K562 (cell line): ENCODE data around the gene SPTLC2. TPM values are rescaled to one million over a fixed set of nuclear protein-coding genes. Genes with fewer than 3 reads are reported as not detected.
A peak's percentile ranks its signal among the peaks of the same experiment; 100 is the strongest.
"Not testable (repeated sequence)": the region's sequence is repeated elsewhere in the genome, so short reads cannot be mapped to it uniquely, and the experiment has no call there.

ENCODE experiments used
- ATAC-seq: fragments of 200-7000 bp; cut with Tn5 transposase; 3 replicates; pipeline ENCODE4 v1.9.1; 2020; ENCODE audit warnings: moderate library complexity
- BruUV-seq: library from RNA; stranded (reverse); fragments of 400-500 nt; replicated peaks from 2 replicates; lab custom pipeline; 2021; lab: Mats Ljungman, UMichigan
- CTCF ChIA-PET: fragments of 300-600 bp; formaldehyde crosslinking; extraction: SDS; loops from one replicate; lab custom pipeline; 2021; ENCODE audit warnings: low intra/inter-chr PET ratio; lab: Yijun Ruan, JAX
- POLR2A ChIA-PET: fragments of 300-600, 350-650 bp; sonication (Branson Sonifier 250); formaldehyde crosslinking; extraction: SDS; loops from one replicate; lab custom pipeline; 2021; ENCODE audit warnings: antibody characterized with exemption, inconsistent platforms; lab: Yijun Ruan, JAX
- DNase-seq, 4 experiments: peaks; one replicate each; pipeline versions ENCODE4 v3.0.0 to v3.0.0-alpha.2; 2011 to 2018; ENCODE audit warnings: low spot score in 3 of 4, mixed read lengths in 3 of 4; ENCODE audit errors: extremely low read depth in 1 of 4
- FAIRE-seq: peaks from 2 replicates; lab custom pipeline; 2011; peaks lifted over from hg19 to GRCh38; lab: Jason Lieb, UNC
- H2AFZ ChIP-seq: 2 replicates; pipeline ENCODE4 v1.6.0; 2011; ENCODE audit warnings: low read depth, low read length, control low read depth, inconsistent platforms
- H3K27ac ChIP-seq: fragments of 200-600 bp; 3 replicates; pipeline ENCODE4 v1.8.0; 2011; ENCODE audit warnings: low read depth, mild to moderate bottlenecking, control low read depth, inconsistent platforms, low read length, moderate library complexity, mixed read lengths; ENCODE audit errors: extremely low read depth
- H3K27me3 ChIP-seq, 2 experiments: fragments of 300-600 bp in 1 of 2; 2 replicates in 1 of 2; 3 replicates in 1 of 2; pipeline versions ENCODE4 v1.6.0 to v1.8.0; 2011; ENCODE audit warnings: inconsistent platforms in 2 of 2, low read length in 2 of 2, mild to moderate bottlenecking in 1 of 2, mixed read lengths in 1 of 2, moderate library complexity in 1 of 2; ENCODE audit not compliant: control insufficient read depth in 2 of 2, insufficient read depth in 2 of 2
- H3K36me3 ChIP-seq: fragments of 300-600 bp; 3 replicates; pipeline ENCODE4 v1.8.0; 2011; ENCODE audit warnings: mild to moderate bottlenecking, low read length, inconsistent platforms; ENCODE audit not compliant: control insufficient read depth, insufficient read depth
- H3K4me1 ChIP-seq, 2 experiments: fragments of 200-600 bp in 1 of 2; replicated peaks in 1 of 2; 2 replicates in 1 of 2; 3 replicates in 1 of 2; pipeline versions ENCODE4 v1.5.1 to v1.8.0; 2011; ENCODE audit warnings: inconsistent platforms in 2 of 2, low read length in 2 of 2, mild to moderate bottlenecking in 1 of 2, mixed read lengths in 1 of 2, moderate library complexity in 1 of 2; ENCODE audit not compliant: control insufficient read depth in 2 of 2, insufficient read depth in 2 of 2
- H3K4me2 ChIP-seq: 2 replicates; pipeline ENCODE4 v1.6.1; 2011; ENCODE audit warnings: low read length, control low read depth, inconsistent platforms, mixed read lengths; ENCODE audit not compliant: insufficient read depth
- H3K4me3 ChIP-seq: fragments of 200-600 bp; sonication (generic), shearing (Covaris generic); 2 replicates; pipeline ENCODE4 v1.5.1; 2016; ENCODE audit warnings: control low read depth, inconsistent platforms
- H3K79me2 ChIP-seq: fragments of 200-600 bp; 3 replicates; pipeline ENCODE4 v1.8.0; 2011; ENCODE audit warnings: low read length, inconsistent platforms; ENCODE audit not compliant: control insufficient read depth, insufficient read depth
- H3K9ac ChIP-seq, 2 experiments: 2 replicates each; pipeline versions ENCODE4 v1.6.0 to v1.6.1; 2011; ENCODE audit warnings: low read depth in 2 of 2, low read length in 2 of 2, control low read depth in 1 of 2, inconsistent platforms in 1 of 2, mild to moderate bottlenecking in 1 of 2, mixed read lengths in 1 of 2; ENCODE audit not compliant: insufficient read depth in 1 of 2
- H3K9me1 ChIP-seq: one replicate; pipeline ENCODE4 v1.6.0; 2011; ENCODE audit warnings: inconsistent platforms, mild to moderate bottlenecking, low read length, moderate library complexity; ENCODE audit not compliant: control insufficient read depth, insufficient read depth
- H3K9me3 ChIP-seq: replicated peaks from 2 replicates; pipeline ENCODE4 v1.5.1; 2011; ENCODE audit warnings: low read depth, low read length, inconsistent platforms; ENCODE audit not compliant: control insufficient read depth, insufficient read depth
- H4K20me1 ChIP-seq: replicated peaks from 2 replicates; pipeline ENCODE4 v1.6.1; 2011; ENCODE audit warnings: low read length, inconsistent platforms, mixed read lengths; ENCODE audit not compliant: control insufficient read depth, insufficient read depth
- WGBS: fragments of 100-300 bp; shearing (Covaris generic); methylation state at CpG from one replicate; pipeline ENCODE4 v1.1.6; 2016; ENCODE audit warnings: low coverage, mixed read lengths; ENCODE audit not compliant: insufficient coverage; ENCODE audit errors: missing lambda C conversion rate; 5-methylcytosine and 5-hydroxymethylcytosine counted together
- in situ Hi-C: fragments of 300-500 bp; cut with MboI; formaldehyde crosslinking; loops from 4 replicates; pipeline ENCODE4 v1.15.0; 2018; ENCODE audit warnings: inconsistent platforms, mixed read lengths
- intact Hi-C: fragments of 100-400 bp; cut with micrococcal nuclease; formaldehyde crosslinking; loops from 2 replicates; pipeline ENCODE4 v1.14.2; 2022
- polyA plus RNA-seq, 8 experiments: library from polyadenylated mRNA; depleted of rRNA in 4 of 8; stranded (reverse) in 5 of 8; unstranded in 3 of 8; fragments of >200 nt; fragmentation: Nextera tagmentation in 2 of 8; fragmentation: Illumina TruSeq in 1 of 8; extraction: Ambion mirVana in 2 of 8; extraction: Trizol in 1 of 8; gene quantifications; 2 replicates each; pipeline versions ENCODE4 v1.2.1 to v1.2.3, GENCODE V29; 2011 to 2014; ENCODE audit warnings: inconsistent platforms in 1 of 8, missing spikeins in 1 of 8
- total RNA-seq, 7 experiments: library from RNA; depleted of rRNA in 6 of 7; stranded (reverse); fragments of >200 nt in 6 of 7; fragmentation: Illumina TruSeq in 2 of 7; extraction: Trizol in 2 of 7; gene quantifications; 2 replicates each; pipeline versions ENCODE4 v1.2.1 to v1.2.3, GENCODE V29; 2011 to 2021; ENCODE audit warnings: low replicate concordance in 1 of 7
- TF ChIP-seq, protein P1 (sequence below): fragments of 450-650 bp; IDR thresholded peaks from 2 replicates; pipeline ENCODE4 v1.6.1; 2017; ENCODE audit warnings: antibody characterized with exemption, mild to moderate bottlenecking

Gene SPTLC2
- total and polyA plus RNA-seq, 9 of the 15 experiments (the other 6 are each of a cell fraction or from before 2014, with no cell fraction given), result 4.5 to 30.4 (median 14.0) TPM

DNA sequence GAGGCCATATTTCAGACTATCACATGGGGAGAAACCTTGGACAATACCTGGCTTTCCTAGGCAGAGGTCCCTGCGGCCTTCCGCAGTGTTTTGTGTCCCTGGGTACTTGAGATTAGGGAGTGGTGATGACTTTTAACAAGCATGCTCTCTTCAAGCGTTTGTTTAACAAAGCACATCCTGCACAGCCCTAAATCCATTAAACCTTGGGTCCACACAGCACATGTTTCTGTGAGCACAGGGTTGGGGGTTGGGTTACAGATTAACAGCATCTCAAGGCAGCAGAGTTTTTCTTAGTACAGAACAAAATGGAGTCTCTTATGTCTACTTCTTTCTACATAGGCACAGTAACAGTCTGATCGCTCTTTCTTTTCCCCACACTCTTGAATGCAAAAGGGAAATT lies 19.4 kb upstream of the SPTLC2 start:
- H3K27ac ChIP-seq, H3K4me2 ChIP-seq, ATAC-seq, H3K27me3 ChIP-seq, H4K20me1 ChIP-seq, CTCF ChIA-PET, H3K9me3 ChIP-seq, H3K36me3 ChIP-seq, H3K9ac ChIP-seq, intact Hi-C loops, in situ Hi-C loops, H3K4me3 ChIP-seq, BruUV-seq, H2AFZ ChIP-seq, H3K4me1 ChIP-seq, H3K9me1 ChIP-seq, POLR2A ChIA-PET, FAIRE-seq, H3K79me2 ChIP-seq, DNase-seq: not testable (repeated sequence)
- 66% methylated on average over 2 of the region's 4 CpGs for WGBS
- TF ChIP-seq, protein P1, sequence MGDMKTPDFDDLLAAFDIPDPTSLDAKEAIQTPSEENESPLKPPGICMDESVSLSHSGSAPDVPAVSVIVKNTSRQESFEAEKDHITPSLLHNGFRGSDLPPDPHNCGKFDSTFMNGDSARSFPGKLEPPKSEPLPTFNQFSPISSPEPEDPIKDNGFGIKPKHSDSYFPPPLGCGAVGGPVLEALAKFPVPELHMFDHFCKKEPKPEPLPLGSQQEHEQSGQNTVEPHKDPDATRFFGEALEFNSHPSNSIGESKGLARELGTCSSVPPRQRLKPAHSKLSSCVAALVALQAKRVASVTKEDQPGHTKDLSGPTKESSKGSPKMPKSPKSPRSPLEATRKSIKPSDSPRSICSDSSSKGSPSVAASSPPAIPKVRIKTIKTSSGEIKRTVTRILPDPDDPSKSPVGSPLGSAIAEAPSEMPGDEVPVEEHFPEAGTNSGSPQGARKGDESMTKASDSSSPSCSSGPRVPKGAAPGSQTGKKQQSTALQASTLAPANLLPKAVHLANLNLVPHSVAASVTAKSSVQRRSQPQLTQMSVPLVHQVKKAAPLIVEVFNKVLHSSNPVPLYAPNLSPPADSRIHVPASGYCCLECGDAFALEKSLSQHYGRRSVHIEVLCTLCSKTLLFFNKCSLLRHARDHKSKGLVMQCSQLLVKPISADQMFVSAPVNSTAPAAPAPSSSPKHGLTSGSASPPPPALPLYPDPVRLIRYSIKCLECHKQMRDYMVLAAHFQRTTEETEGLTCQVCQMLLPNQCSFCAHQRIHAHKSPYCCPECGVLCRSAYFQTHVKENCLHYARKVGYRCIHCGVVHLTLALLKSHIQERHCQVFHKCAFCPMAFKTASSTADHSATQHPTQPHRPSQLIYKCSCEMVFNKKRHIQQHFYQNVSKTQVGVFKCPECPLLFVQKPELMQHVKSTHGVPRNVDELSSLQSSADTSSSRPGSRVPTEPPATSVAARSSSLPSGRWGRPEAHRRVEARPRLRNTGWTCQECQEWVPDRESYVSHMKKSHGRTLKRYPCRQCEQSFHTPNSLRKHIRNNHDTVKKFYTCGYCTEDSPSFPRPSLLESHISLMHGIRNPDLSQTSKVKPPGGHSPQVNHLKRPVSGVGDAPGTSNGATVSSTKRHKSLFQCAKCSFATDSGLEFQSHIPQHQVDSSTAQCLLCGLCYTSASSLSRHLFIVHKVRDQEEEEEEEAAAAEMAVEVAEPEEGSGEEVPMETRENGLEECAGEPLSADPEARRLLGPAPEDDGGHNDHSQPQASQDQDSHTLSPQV, result 0 out of 2 replicates have a peak, but pooled peaks have one; percentile 40

DNA sequence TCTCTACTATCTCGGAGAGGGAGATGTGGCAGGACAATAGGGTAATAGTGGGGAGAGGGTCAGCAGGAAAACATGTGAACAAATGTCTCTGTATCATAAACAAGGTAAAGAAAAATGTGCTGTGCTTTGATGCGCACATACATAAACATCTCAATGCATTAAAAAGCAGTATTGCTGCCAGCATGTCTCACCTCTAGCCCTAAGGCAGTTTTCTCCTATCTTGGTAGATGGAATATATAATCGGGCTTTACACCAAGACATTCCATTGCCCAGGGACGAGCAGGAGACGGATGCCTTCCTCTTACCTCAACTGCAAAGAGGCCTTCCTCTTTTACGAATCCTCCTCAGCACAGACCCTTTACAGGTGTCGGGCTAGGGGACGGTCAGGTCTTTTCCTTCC lies 19.0 kb upstream of the SPTLC2 start:
- CTCF ChIA-PET, H2AFZ ChIP-seq, ATAC-seq, BruUV-seq, H3K79me2 ChIP-seq, H3K36me3 ChIP-seq, H3K4me3 ChIP-seq, POLR2A ChIA-PET, H3K4me1 ChIP-seq, in situ Hi-C loops, DNase-seq, FAIRE-seq, H3K9me1 ChIP-seq, H3K27me3 ChIP-seq, H3K4me2 ChIP-seq, H4K20me1 ChIP-seq, H3K9me3 ChIP-seq, H3K27ac ChIP-seq, H3K9ac ChIP-seq, intact Hi-C loops: not testable (repeated sequence)
- WGBS, result 70% methylated on average over 7 of the region's 8 CpGs
